Hepatocyte (in vitro differentiated cells): ENCODE measurements around the gene GTPBP1.

Experiments
- CTCF ChIP-seq: fragments of 200-600 bp; sonication (generic); IDR thresholded peaks from 2 replicates; pipeline ENCODE4 v1.5.1; 2016; ENCODE audit warnings: antibody characterized with exemption, mild to moderate bottlenecking; ENCODE audit not compliant: poor library complexity
- EZH2 ChIP-seq: fragments of 200-600 bp; sonication (generic); IDR thresholded peaks from 2 replicates; pipeline ENCODE4 v1.6.1; 2016; ENCODE audit warnings: antibody characterized with exemption, mild to moderate bottlenecking, borderline replicate concordance
- EZH2phosphoT487 ChIP-seq: fragments of 200-600 bp; sonication (generic); IDR thresholded peaks from one replicate; pipeline ENCODE4 v1.6.1; 2018; ENCODE audit warnings: antibody characterized with exemption, mild to moderate bottlenecking, low read depth, moderate library complexity; ENCODE audit not compliant: unreplicated experiment, severe bottlenecking

DNA sequence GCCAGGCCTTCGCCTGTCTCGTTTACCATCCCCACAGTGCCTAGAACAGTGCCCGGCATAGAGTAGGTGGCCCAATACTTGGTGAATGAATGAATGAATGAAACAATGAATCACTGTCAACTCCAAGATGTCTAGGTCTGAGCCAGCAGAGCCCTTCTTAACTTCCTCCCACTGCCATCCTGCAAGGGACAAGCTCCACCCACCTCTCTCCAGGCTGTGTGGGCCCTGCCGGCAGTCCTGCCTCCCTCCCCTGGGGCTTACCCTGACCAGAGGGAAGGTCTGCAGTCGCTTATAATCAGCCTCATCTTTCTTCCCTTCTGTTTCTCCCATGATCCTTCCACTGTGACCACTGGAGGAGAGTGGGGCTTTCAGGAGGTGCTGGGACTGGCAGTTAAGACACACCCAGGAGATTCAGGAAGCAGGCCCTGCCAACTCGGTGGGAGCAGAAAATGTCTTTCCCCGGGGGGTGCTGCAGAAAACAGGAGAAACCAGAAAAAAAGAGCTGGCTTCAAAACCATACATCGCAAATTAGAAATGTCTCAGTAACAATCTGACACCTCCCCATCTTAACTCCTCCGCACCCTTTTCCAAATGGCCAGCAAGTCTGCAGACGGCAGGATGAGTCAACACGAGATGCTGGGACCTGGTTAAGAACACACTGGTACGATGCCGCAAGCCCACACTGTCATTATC, 76.8 kb downstream of the GTPBP1 start:
- TF ChIP-seq EZH2 (no peak), CTCF (no peak), EZH2phosphoT487 (no peak)
